GM12878 (cell line): ENCODE results near the gene SRSF8. TPM values are rescaled to one million over a fixed set of nuclear protein-coding genes. Genes with fewer than 3 reads are reported as not detected.

Experiments used
- BACH1 ChIP-seq: fragments of 450-650 bp; IDR thresholded peaks from 2 replicates; pipeline ENCODE4 v1.6.1; 2017; ENCODE audit warnings: mild to moderate bottlenecking, borderline replicate concordance
- CUX1 ChIP-seq: IDR thresholded peaks from 2 replicates; pipeline ENCODE4 v1.6.1; 2012; ENCODE audit warnings: improper control_type of control experiment, low read depth, low read length; ENCODE audit not compliant: insufficient replicate concordance
- HDGF ChIP-seq: fragments of 450-650 bp; IDR thresholded peaks from 2 replicates; pipeline ENCODE4 v1.6.1; 2016; ENCODE audit warnings: antibody characterized with exemption
- IKZF2 ChIP-seq, 2 experiments: fragments of 450-650 bp; IDR thresholded peaks; 2 replicates each; pipeline ENCODE4 v1.6.1; 2017; ENCODE audit warnings: mild to moderate bottlenecking in 2 of 2, moderate library complexity in 2 of 2
- JUND ChIP-seq: IDR thresholded peaks from 2 replicates; pipeline ENCODE4 v1.6.1; 2012; ENCODE audit warnings: low read depth, mild to moderate bottlenecking, low read length, improper control_type of control experiment, moderate library complexity
- KLF5 ChIP-seq: fragments of 450-650 bp; IDR thresholded peaks from 2 replicates; pipeline ENCODE4 v1.6.1; 2014; ENCODE audit warnings: mild to moderate bottlenecking; ENCODE audit not compliant: partially characterized antibody
- RB1 ChIP-seq: fragments of 450-650 bp; formaldehyde crosslinking; IDR thresholded peaks from 2 replicates; pipeline ENCODE4 v1.6.1; 2017; ENCODE audit warnings: mild to moderate bottlenecking, borderline replicate concordance
- SPI1 ChIP-seq: IDR thresholded peaks from 2 replicates; pipeline ENCODE4 v1.6.1; 2011; ENCODE audit warnings: low read depth, mild to moderate bottlenecking, low read length, moderate library complexity, borderline replicate concordance; ENCODE audit not compliant: insufficient read depth
- TAF1 ChIP-seq: IDR thresholded peaks from 2 replicates; pipeline ENCODE4 v1.6.1; 2011; ENCODE audit warnings: mild to moderate bottlenecking, low read depth, low read length, borderline replicate concordance
- ZNF384 ChIP-seq: IDR thresholded peaks from 2 replicates; pipeline ENCODE4 v1.6.1; 2012; ENCODE audit warnings: low read depth, mild to moderate bottlenecking, low read length, improper control_type of control experiment, borderline replicate concordance
- ZNF592 ChIP-seq: fragments of 450-650 bp; IDR thresholded peaks from 2 replicates; pipeline ENCODE4 v1.6.1; 2017; ENCODE audit warnings: mild to moderate bottlenecking, moderate library complexity
- polyA plus RNA-seq, 11 experiments: library from polyadenylated mRNA; depleted of rRNA in 4 of 11; unstranded in 6 of 11; stranded (reverse) in 5 of 11; fragments of >200 nt; fragmentation: Nextera tagmentation in 4 of 11; fragmentation: Illumina TruSeq in 1 of 11; extraction: Ambion mirVana in 4 of 11; extraction: Trizol in 1 of 11; gene quantifications; 1 replicate in 1 of 11; 2 replicates in 10 of 11; pipeline versions ENCODE4 v1.2.1 to v1.2.3, GENCODE V29; 2011 to 2016; ENCODE audit warnings: inconsistent platforms in 2 of 11, missing spikeins in 2 of 11, low read depth in 1 of 11
- total RNA-seq, 4 experiments: library from RNA; depleted of rRNA in 3 of 4; stranded (reverse); fragments of >200 nt in 3 of 4; fragmentation: Illumina TruSeq in 1 of 4; extraction: Trizol in 1 of 4; gene quantifications; 2 replicates each; pipeline versions ENCODE4 v1.2.1 to v1.2.3, GENCODE V29; 2013 to 2021

SRSF8 gene
- total and polyA plus RNA-seq, 10 of the 15 experiments (the other 5 are each of a cell fraction or from before 2014, with no cell fraction given), result 14.2 to 43.1 (median 27.1) TPM

DNA sequence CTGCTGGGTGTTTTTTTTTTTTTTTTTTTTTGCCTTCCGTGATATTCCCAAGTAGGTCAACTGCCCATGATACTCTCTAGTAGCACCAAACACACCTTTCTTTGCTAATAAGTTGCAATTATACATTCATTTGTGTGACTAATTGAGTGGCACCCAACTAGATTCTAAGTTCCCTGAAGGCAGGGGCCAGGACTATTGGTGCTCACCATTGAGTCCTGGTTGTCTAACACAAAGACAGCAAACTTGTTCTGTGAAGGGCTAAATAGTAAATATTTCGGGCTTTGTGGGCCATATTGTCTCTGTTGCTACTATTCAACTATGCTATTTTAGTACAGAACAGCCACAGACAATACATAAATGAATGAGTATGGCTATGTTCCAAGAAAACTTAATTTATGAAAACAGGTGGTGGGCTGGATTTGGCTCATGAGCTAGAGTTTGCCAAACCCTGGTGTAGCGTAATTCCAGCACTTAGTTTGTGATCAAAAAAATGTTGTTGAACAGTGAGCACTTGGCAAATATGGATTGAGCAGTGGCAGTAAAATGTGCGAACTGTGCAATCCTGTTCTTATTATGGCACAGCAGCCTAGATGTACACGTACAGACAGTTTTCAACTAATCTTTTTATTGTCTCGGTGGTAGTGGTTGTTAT lies 34.3 kb downstream of the SRSF8 start (continued):
- TF ChIP-seq CUX1, result no peak
- TF ChIP-seq TAF1, result no peak
- TF ChIP-seq ZNF384, result no peak
- no peak for TF ChIP-seq HDGF
- no peak for TF ChIP-seq KLF5
- TF ChIP-seq JUND, result no peak
- no peak for TF ChIP-seq BACH1
- TF ChIP-seq IKZF2 (IDR thresholded peaks at IDR 0.05), result no peak
- TF ChIP-seq SPI1, result no peak
- no peak for TF ChIP-seq RB1
- TF ChIP-seq ZNF592, result no peak
